Ramos (cell line): Measurements from ENCODE around the gene NELL1.

ENCODE experiments used
- in situ Hi-C: fragments of 300-500 bp; cut with MboI; formaldehyde crosslinking; loops from one replicate; pipeline ENCODE4 v1.14.3; 2022; ENCODE audit warnings: low sequenced_read_pairs; ENCODE audit not compliant: unreplicated experiment

The NELL1 gene

GRCh38 chr11:21501245-21501644 is 831.9 kb downstream of the NELL1 start:
- in situ Hi-C loops: no loop called here

DNA sequence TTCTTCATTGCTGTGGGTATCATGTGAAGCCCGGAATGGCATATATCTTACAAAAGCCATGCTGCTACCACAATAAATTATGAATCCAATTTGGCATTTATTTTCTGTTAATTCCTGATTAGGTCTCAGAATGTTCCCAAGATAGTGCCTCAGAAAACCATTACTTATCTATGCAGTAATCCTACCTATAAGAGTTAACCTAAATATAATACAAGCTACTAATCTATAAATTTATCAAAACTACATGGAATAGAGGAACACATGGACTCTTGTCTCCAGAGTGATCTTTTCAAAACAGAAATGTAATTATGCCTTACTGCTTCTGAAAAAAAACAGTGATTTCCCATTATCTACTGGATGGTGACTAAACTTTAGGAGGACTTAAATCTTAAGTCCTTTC is 835.7 kb downstream of the NELL1 start:
- in situ Hi-C loops: no loop called here

GRCh38 chr11:21511835-21512440 is 842.6 kb downstream of the NELL1 start:
- in situ Hi-C loops: no loop called here

- in situ Hi-C loops: no loop called here
These were observed 844.9 kb downstream of the NELL1 start for GRCh38 chr11:21514316-21514715.

- in situ Hi-C loops: no loop called here
These were observed 850.9 kb downstream of the NELL1 start for GRCh38 chr11:21520244-21520643.

DNA sequence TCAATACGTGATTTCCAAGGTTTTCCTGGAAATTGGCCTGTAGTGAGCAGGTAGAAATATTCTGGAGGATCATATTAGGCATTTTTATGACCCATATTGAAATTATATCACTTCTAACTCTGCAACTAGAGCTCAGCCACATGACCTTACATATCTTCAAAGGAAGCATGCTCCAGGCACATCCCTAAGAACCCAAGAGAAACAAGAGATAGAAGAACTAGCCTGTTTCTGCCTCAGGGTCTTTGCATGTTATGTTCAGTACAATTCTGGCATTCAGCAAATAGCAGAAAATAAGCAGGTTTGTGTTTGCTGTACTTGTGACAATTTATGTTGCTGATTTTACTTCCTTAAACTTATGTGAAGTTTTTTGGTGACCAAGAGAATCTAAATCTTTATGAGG is 859.8 kb downstream of the NELL1 start:
- in situ Hi-C loops: no loop called here

GRCh38 chr11:21534288-21534687 is 864.9 kb downstream of the NELL1 start:
- in situ Hi-C loops: no loop called here

DNA sequence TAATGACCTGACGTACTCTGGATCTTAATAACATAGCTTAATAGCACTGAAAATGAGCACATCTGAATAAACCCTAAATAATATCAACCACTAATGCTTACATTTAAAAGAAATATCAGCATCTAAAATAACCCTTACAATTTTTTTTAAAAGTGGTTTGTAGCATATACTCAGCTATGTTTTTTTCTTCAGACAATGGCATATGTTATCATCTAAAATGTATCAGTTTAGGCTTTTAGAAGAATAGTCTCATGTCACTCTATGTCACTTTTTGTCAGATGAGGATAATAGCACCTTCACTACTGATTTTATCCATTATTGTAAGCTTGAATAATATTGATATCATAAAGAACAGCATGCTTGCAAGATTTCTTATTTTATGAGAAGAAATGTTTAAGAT is 868.6 kb downstream of the NELL1 start:
- in situ Hi-C loops: no loop called here

GRCh38 chr11:21541187-21541751 is 871.9 kb downstream of the NELL1 start:
- in situ Hi-C loops: no loop called here

DNA sequence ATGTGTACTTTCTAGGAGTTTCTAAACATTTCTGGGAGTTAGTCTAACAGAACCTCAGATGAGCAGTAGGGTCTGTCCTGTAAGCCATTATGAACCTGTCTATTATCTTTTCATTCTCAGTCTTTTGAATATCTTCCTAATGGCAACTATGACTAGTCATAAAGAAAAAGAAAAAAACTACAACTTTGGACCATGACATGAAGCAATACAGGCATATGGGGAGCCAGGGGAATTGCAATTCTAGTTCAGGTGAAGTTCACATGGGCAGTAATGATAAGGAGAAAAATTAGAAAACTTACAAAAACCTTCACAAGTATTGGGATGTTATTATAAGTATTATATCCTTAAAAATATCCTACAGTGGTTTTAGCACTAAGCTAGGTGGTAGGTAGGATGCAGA is 874.5 kb downstream of the NELL1 start:
- in situ Hi-C loops: no loop called here

GRCh38 chr11:21545699-21546098 is 876.3 kb downstream of the NELL1 start:
- in situ Hi-C loops: no loop called here

DNA sequence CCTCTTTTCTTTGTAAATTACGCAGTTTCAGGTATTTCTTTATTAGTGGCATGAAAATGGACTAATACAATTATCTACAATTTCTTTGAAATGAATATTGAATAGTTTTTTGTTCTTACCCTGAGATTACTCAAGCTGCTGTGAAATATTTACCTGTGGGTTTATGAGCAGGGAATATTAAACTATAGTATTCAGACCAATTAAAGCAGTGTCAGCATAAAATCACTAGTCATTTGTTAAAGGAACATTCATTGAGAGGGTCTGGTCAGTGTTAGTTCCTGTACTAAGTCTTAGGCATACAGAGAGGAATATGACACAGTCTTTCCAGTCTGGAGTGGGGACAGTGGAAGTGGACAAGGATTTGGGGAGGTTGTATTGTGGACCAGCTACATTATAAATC is 877.3 kb downstream of the NELL1 start:
- in situ Hi-C loops: no loop called here

GRCh38 chr11:21552911-21553310 is 883.5 kb downstream of the NELL1 start:
- in situ Hi-C loops: no loop called here

GRCh38 chr11:21553795-21554194 is 884.4 kb downstream of the NELL1 start:
- in situ Hi-C loops: no loop called here

GRCh38 chr11:21554284-21554683 is 884.9 kb downstream of the NELL1 start:
- in situ Hi-C loops: no loop called here

- in situ Hi-C loops: no loop called here
These were observed 887.5 kb downstream of the NELL1 start for GRCh38 chr11:21556926-21557325.

- in situ Hi-C loops: no loop called here
These were observed 891.1 kb downstream of the NELL1 start for GRCh38 chr11:21560466-21560975.

DNA sequence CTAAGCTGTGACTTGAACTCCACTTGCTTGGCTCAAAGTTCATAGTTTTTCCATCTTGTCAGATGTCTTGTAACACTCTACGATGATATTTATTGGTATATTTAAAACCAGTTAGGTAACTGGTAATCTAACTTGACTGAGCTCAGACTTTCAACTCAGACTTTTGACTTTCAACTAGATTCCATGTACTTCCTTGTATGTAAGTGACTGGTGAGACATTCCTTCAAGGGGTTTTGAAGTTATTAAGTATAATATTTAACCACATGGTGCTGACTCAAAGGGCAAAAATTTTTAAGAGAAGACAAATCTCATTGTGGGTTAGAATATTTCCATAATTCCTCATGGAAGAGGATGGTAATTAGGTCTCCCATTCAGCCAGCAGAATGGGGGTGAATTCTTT is 892.2 kb downstream of the NELL1 start:
- in situ Hi-C loops: no loop called here

DNA sequence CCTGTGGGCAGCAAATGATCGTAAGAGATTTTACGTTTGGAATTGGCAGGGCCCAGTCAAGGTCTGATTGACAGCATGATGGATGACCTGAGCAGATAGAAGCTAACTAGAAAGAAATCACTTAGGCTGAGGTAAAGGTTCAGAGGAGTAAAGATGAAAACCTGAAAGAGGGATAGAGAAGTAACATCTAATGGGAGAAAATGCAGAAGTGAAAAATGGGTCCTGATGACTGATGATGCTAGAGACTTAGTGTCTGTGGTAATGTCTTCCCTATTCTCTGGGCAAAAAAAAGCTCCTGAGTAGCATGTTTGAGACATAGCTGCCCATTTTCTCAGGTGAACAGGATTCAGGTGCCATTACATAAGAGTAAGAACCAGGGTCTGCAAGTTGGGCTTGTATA is 894.7 kb downstream of the NELL1 start:
- in situ Hi-C loops: no loop called here

- in situ Hi-C loops: no loop called here
These were observed 895.7 kb downstream of the NELL1 start for GRCh38 chr11:21564833-21565682.

DNA sequence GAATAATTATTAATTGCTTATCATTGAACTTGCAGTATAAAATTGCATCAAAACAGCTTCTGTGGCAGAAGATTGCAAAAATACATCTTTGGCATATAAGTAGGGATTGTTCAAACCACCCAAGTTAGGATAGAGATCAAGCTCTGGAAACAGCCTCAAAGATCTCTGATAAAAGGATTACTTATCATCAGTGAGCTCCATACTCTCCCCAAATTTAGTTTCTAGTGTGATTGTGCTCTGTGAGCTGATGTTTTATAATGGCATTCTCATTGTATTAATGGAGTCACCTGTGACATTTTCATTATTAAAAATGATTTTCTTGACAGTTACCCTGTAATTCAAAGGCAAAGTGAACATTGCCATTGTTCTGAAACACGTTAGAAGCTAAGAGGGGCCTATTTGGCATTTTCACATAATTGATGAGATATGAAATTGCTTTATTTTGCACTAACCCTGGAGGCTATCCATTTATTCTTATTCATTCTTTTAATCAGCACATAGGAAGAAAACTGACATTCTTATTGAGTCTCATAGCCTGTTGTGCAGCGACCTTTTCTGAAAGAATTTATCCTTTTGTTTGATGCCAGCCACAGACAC is 897.2 kb downstream of the NELL1 start:
- in situ Hi-C loops: no loop called here
